B cell (primary cell): Measurements from ENCODE around the gene CASZ1.

Source experiments
- CTCF ChIP-seq: fragments of 200-600 bp; IDR thresholded peaks from one replicate; pipeline ENCODE4 v1.8.0; 2022; ENCODE audit warnings: antibody characterized with exemption, mild to moderate bottlenecking
- EZH2 ChIP-seq: IDR thresholded peaks from 2 replicates; pipeline ENCODE4 v1.6.1; 2012; ENCODE audit warnings: borderline replicate concordance, low read depth, mild to moderate bottlenecking, moderate library complexity, low read length; ENCODE audit not compliant: insufficient read depth, poor library complexity, severe bottlenecking

- TF ChIP-seq CTCF, result no peak
- no peak for TF ChIP-seq EZH2
Observed at GRCh38 chr1:10682449-10683309, 113.8 kb downstream of the CASZ1 start.
